Measurements from ENCODE around the gene HECW1. TPM values are rescaled to one million over a fixed set of nuclear protein-coding genes. Genes with fewer than 3 reads are reported as not detected.
A peak's percentile ranks its signal among the peaks of the same experiment; 100 is the strongest.
"Not testable (repeated sequence)": the region's sequence is repeated elsewhere in the genome, so short reads cannot be mapped to it uniquely, and the experiment has no call there.

Gene HECW1
- total RNA-seq, 1 donor from 2014 or later, result 0.11 TPM

GRCh38 chr7:43582503-43583423 is 470.3 kb downstream of the HECW1 start, which contains the start of gene STK17A:
TSS of gene STK17A (plus strand) at chr7:43583108. CDS start at chr7:43583244, 136 bp downstream.
- Histone ChIP-seq H3F3A (ENCODE audit: low read depth) (peaks cover 26% of the 10 kb centered on the region), H3K79me2 (ENCODE audit: low read depth) (peaks cover 22% of the 10 kb centered on the region), H3K36me3 (no peaks in the 10 kb centered on the region), H3K27ac (no peak within 1 kb of the TSS), H3K4me1 (peaks cover 16% of the 10 kb centered on the region), H3K27me3 (peaks cover 37% of the 10 kb centered on the region), H3K9me3 (ENCODE audit: low read depth) (no peaks in the 10 kb centered on the region), H3K4me3 (peak within 1 kb of the TSS; percentile 96), H3K9ac (peak within 1 kb of the TSS; percentile 44), H3K4me2 (peak within 1 kb of the TSS; percentile 95), H4K20me1 (ENCODE audit: low read depth) (peaks cover 16% of the 10 kb centered on the region), H2AFZ (replicated peaks) (peak within 1 kb of the TSS; percentile 90)
- peak within 1 kb of the TSS; percentile 92 for H3K4me3 Mint-ChIP-seq
- H3K36me3 Mint-ChIP-seq, result no peaks in the 10 kb centered on the region
- peak; percentile 95 for DNase-seq (ENCODE audit: low spot score)
- H3K9me3 Mint-ChIP-seq, result no peaks in the 10 kb centered on the region
- H3K27me3 Mint-ChIP-seq (ENCODE audit: insufficient read depth, low read depth), result peaks cover 2% of the 10 kb centered on the region
- TF ChIP-seq CTCF (IDR thresholded peaks at IDR 0.05) (peak; percentile 99), EZH2phosphoT487 (IDR thresholded peaks at IDR 0.05) (no peak)
- H3K27ac Mint-ChIP-seq, result peak within 1 kb of the TSS; percentile 89
- peaks cover 27% of the 10 kb centered on the region for H3K4me1 Mint-ChIP-seq

- Histone ChIP-seq H3F3A (ENCODE audit: low read depth) (peaks cover 26% of the 10 kb centered on the region), H4K20me1 (ENCODE audit: low read depth) (peaks cover 16% of the 10 kb centered on the region), H3K4me2 (peak overlapping the region; percentile 95), H3K79me2 (ENCODE audit: low read depth) (peaks cover 25% of the 10 kb centered on the region), H3K4me3 (peak overlapping the region; percentile 96), H3K27me3 (peaks cover 37% of the 10 kb centered on the region), H3K27ac (no peak overlapping the region), H3K4me1 (peaks cover 16% of the 10 kb centered on the region), H2AFZ (replicated peaks) (peak overlapping the region; percentile 90), H3K9ac (peak overlapping the region; percentile 44), H3K9me3 (ENCODE audit: low read depth) (no peaks in the 10 kb centered on the region), H3K36me3 (no peaks in the 10 kb centered on the region)
- H3K9me3 Mint-ChIP-seq, result no peaks in the 10 kb centered on the region
- H3K36me3 Mint-ChIP-seq, result no peaks in the 10 kb centered on the region
- H3K4me3 Mint-ChIP-seq, result peak overlapping the region; percentile 92
- TF ChIP-seq EZH2 (IDR thresholded peaks at IDR 0.05), result peak; percentile 13
- peak; percentile 35 for TF ChIP-seq CTCF (IDR thresholded peaks at IDR 0.05)
- no peak for TF ChIP-seq EZH2phosphoT487 (IDR thresholded peaks at IDR 0.05)
- H3K4me1 Mint-ChIP-seq, result peaks cover 27% of the 10 kb centered on the region
- DNase-seq (ENCODE audit: low spot score), result peak; percentile 77
- H3K27me3 Mint-ChIP-seq (ENCODE audit: insufficient read depth, low read depth), result peaks cover 2% of the 10 kb centered on the region
- H3K27ac Mint-ChIP-seq, result peak overlapping the region; percentile 89
Measured at GRCh38 chr7:43583424-43584194, 471.2 kb downstream of the HECW1 start.

- peak overlapping the region; percentile 92 for H3K4me3 Mint-ChIP-seq
- Histone ChIP-seq H3K9me3 (ENCODE audit: low read depth) (no peaks in the 10 kb centered on the region), H3K27me3 (peaks cover 37% of the 10 kb centered on the region), H4K20me1 (ENCODE audit: low read depth) (peaks cover 16% of the 10 kb centered on the region), H3F3A (ENCODE audit: low read depth) (peaks cover 26% of the 10 kb centered on the region), H3K36me3 (no peaks in the 10 kb centered on the region), H2AFZ (replicated peaks) (peak overlapping the region; percentile 90), H3K9ac (no peak overlapping the region), H3K4me3 (peak overlapping the region; percentile 96), H3K27ac (no peak overlapping the region), H3K4me2 (peak overlapping the region; percentile 95), H3K4me1 (peaks cover 16% of the 10 kb centered on the region), H3K79me2 (ENCODE audit: low read depth) (peaks cover 28% of the 10 kb centered on the region)
- peaks cover 2% of the 10 kb centered on the region for H3K27me3 Mint-ChIP-seq (ENCODE audit: insufficient read depth, low read depth)
- peak; percentile 22 for DNase-seq (ENCODE audit: low spot score)
- no peaks in the 10 kb centered on the region for H3K36me3 Mint-ChIP-seq
- H3K27ac Mint-ChIP-seq, result no peak overlapping the region
- H3K9me3 Mint-ChIP-seq, result no peaks in the 10 kb centered on the region
- TF ChIP-seq CTCF (IDR thresholded peaks at IDR 0.05) (no peak), EZH2phosphoT487 (IDR thresholded peaks at IDR 0.05) (no peak), EZH2 (IDR thresholded peaks at IDR 0.05) (no peak)
- peaks cover 27% of the 10 kb centered on the region for H3K4me1 Mint-ChIP-seq
Measured at GRCh38 chr7:43584195-43584586, 471.7 kb downstream of the HECW1 start.

- not testable (repeated sequence) for H3K9me3 ChIP-seq (ENCODE audit: low read depth); H3K36me3 Mint-ChIP-seq; H3K27me3 Mint-ChIP-seq (ENCODE audit: insufficient read depth, low read depth); H3K27ac ChIP-seq; H3K36me3 ChIP-seq; DNase-seq (ENCODE audit: low spot score); H3K27ac Mint-ChIP-seq; H2AFZ ChIP-seq (replicated peaks); H3K9me3 Mint-ChIP-seq; H3K9ac ChIP-seq; H3K4me3 ChIP-seq
- Mint-ChIP-seq H3K4me1 (peaks cover 27% of the 10 kb centered on the region), H3K4me3 (peak overlapping the region; percentile 92)
- H3K27me3 ChIP-seq, result peaks cover 37% of the 10 kb centered on the region
- peaks cover 16% of the 10 kb centered on the region for H4K20me1 ChIP-seq (ENCODE audit: low read depth)
- H3K79me2 ChIP-seq (ENCODE audit: low read depth), result peaks cover 28% of the 10 kb centered on the region
- peaks cover 26% of the 10 kb centered on the region for H3F3A ChIP-seq (ENCODE audit: low read depth)
- peak overlapping the region; percentile 95 for H3K4me2 ChIP-seq
- peaks cover 16% of the 10 kb centered on the region for H3K4me1 ChIP-seq
Measured at GRCh38 chr7:43584733-43585132, 472.3 kb downstream of the HECW1 start.

Data from neural progenitor cell (in vitro differentiated cells).